AG04449 (cell line): ENCODE results near the gene CD1E.
"Not testable (repeated sequence)": the region's sequence is repeated elsewhere in the genome, so short reads cannot be mapped to it uniquely, and the experiment has no call there.

ENCODE experiments used
- CTCF ChIA-PET: fragments of 350-600 bp; formaldehyde crosslinking; extraction: SDS; loops from one replicate; lab custom pipeline; 2021; ENCODE audit warnings: antibody characterized with exemption; lab: Yijun Ruan, JAX
- POLR2A ChIA-PET: fragments of 400-600, 350-600 bp; formaldehyde crosslinking; extraction: SDS; loops from one replicate; lab custom pipeline; 2020; ENCODE audit warnings: antibody characterized with exemption, inconsistent platforms; lab: Yijun Ruan, JAX
- DNase-seq: peaks from one replicate; pipeline ENCODE4 v3.0.0-alpha.2; 2010; ENCODE audit warnings: low read depth, low spot score
- H3K4me3 ChIP-seq: 2 replicates; pipeline ENCODE4 v1.5.1; 2011; ENCODE audit warnings: low read depth, mild to moderate bottlenecking, control low read depth, low read length
- CTCF ChIP-seq: IDR thresholded peaks from one replicate; pipeline ENCODE4 v1.5.1; 2011; ENCODE audit warnings: mild to moderate bottlenecking, moderate library complexity, low read length, control low read depth, inconsistent platforms; ENCODE audit not compliant: insufficient read depth; ENCODE audit errors: missing control alignments

The CD1E gene

GRCh38 chr1:158356616-158357015, 2.9 kb downstream of the CD1E start:
- TF ChIP-seq CTCF, result no peak
- H3K4me3 ChIP-seq, result no peak overlapping the region
- DNase-seq, result no peak
- ChIA-PET POLR2A (no interaction called here), CTCF (no interaction called here)

- POLR2A ChIA-PET, result no interaction called here
Observed at GRCh38 chr1:158357441-158357840, 3.7 kb downstream of the CD1E start.

GRCh38 chr1:158362482-158362881, 8.8 kb downstream of the CD1E start:
- POLR2A ChIA-PET, result no interaction called here

More at GRCh38 chr1:158357441-158357840, 3.7 kb downstream of the CD1E start:
- no peak for TF ChIP-seq CTCF
- CTCF ChIA-PET, result no interaction called here
- DNase-seq, result no peak
- no peak overlapping the region for H3K4me3 ChIP-seq

GRCh38 chr1:158362941-158363340, 9.2 kb downstream of the CD1E start:
- POLR2A ChIA-PET, result no interaction called here
- no peak for TF ChIP-seq CTCF

More at GRCh38 chr1:158362482-158362881, 8.8 kb downstream of the CD1E start:
- DNase-seq, result no peak
- no peak for TF ChIP-seq CTCF
- CTCF ChIA-PET, result no interaction called here
- no peak overlapping the region for H3K4me3 ChIP-seq

GRCh38 chr1:158366783-158367182, 13.1 kb downstream of the CD1E start:
- POLR2A ChIA-PET, result no interaction called here
- CTCF ChIA-PET, result no interaction called here
- TF ChIP-seq CTCF, result no peak
- H3K4me3 ChIP-seq, result no peak overlapping the region
- DNase-seq, result no peak

More at GRCh38 chr1:158362941-158363340, 9.2 kb downstream of the CD1E start:
- H3K4me3 ChIP-seq, result no peak overlapping the region
- CTCF ChIA-PET, result no interaction called here
- no peak for DNase-seq

GRCh38 chr1:158371188-158371953, 17.7 kb downstream of the CD1E start:
- no peak overlapping the region for H3K4me3 ChIP-seq
- ChIA-PET CTCF (no interaction called here), POLR2A (no interaction called here)
- DNase-seq, result no peak
- TF ChIP-seq CTCF, result no peak

GRCh38 chr1:158374101-158374500, 20.4 kb downstream of the CD1E start:
- CTCF ChIA-PET, POLR2A ChIA-PET, DNase-seq, H3K4me3 ChIP-seq: not testable (repeated sequence)
